Activated CD4-positive, alpha-beta T cell treated with anti-CD3 and anti-CD28 coated beads for 36 hours (primary cell): ENCODE results near the gene TMEM150B. TPM values are rescaled to one million over a fixed set of nuclear protein-coding genes. Genes with fewer than 3 reads are reported as not detected.

Experiments used
- ATAC-seq: fragments of 200-7000 bp; cut with Tn5 transposase; one replicate; pipeline ENCODE4 v1.10.0; 2021; ENCODE audit warnings: mild to moderate bottlenecking, moderate library complexity
- CTCF ChIA-PET: fragments of 350-600 bp; sonication (Branson Sonifier 250); formaldehyde crosslinking; loops from one replicate; lab custom pipeline; 2021; ENCODE audit warnings: antibody characterized with exemption; lab: Charles Lee
- POLR2A ChIA-PET: fragments of 350-600 bp; sonication (Branson Sonifier 250); formaldehyde crosslinking; loops from one replicate; lab custom pipeline; 2021; ENCODE audit warnings: antibody characterized with exemption, inconsistent platforms; lab: Charles Lee
- DNase-seq: peaks from one replicate; pipeline ENCODE4 v3.0.0-alpha.2; 2020
- H3K27ac Mint-ChIP-seq: one replicate; pipeline ENCODE4 v1.8.0; 2021; ENCODE audit warnings: mixed read lengths
- H3K27me3 Mint-ChIP-seq: one replicate; pipeline ENCODE4 v1.8.0; 2021; ENCODE audit warnings: mixed read lengths
- H3K36me3 Mint-ChIP-seq: one replicate; pipeline ENCODE4 v1.8.0; 2021; ENCODE audit warnings: low read depth, mixed read lengths
- H3K4me1 Mint-ChIP-seq: one replicate; pipeline ENCODE4 v1.8.0; 2021; ENCODE audit warnings: mixed read lengths
- H3K4me3 Mint-ChIP-seq: one replicate; pipeline ENCODE4 v1.8.0; 2021; ENCODE audit warnings: mild to moderate bottlenecking, moderate library complexity, mixed read lengths
- H3K9me3 Mint-ChIP-seq: one replicate; pipeline ENCODE4 v1.8.0; 2021; ENCODE audit warnings: low read depth, mixed read lengths
- intact Hi-C, 2 experiments: fragments of 100-400 bp; cut with DNase I in 1 of 2; cut with micrococcal nuclease in 1 of 2; formaldehyde crosslinking; loops; one replicate each; pipeline versions ENCODE4 v1.14.2 to v1.15.1; 2022 to 2024; cut with DNase I, micrococcal nuclease
- total RNA-seq, 2 experiments: library from RNA; stranded (reverse); gene quantifications; one replicate each; pipeline ENCODE4 v1.2.3, GENCODE V29; 2021

The TMEM150B gene
- total RNA-seq, 2 experiments from 2014 or later: not detected

DNA sequence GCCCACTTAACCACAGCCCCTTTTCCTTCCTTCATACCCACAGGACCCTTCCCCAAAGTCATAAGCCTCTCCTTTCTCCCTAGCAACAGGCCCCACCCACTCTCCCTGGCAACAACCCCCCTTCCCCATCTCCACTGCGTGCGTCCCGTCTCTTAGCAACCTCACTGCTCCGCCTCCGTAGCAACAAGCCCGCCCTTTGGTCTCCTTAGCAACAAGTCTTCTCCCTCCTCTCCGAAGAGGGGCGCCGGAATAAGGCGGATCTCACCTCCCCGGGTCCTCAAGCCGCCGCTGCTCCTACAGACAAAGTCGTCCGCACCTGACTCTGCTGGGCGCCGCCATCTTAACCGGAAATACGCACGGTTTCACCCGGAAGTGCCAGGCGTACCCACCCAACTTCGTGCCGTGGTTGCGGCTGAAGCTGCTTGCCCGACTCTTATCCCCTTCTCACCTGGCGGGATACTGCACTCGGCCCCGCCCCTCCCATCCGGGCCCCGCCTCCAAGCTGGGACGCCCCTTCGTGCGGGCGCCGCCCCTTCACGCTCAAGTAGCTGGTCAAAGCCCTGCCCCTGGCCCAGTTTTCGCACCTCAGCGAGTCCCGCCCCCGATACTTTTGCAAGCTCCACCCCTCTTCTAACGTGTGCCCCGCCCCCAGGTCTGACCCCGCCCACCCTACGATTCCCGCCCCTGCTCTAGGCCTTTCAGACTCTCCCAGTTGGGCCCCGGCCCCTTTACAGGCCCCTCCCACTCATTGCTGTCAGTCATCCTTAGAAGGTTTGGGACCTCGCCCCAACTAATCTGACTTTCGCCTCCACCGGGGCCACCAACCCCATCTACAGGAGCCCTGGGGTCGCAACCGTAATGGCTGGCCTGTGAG lies 45.1 kb downstream of the TMEM150B start, which contains the start of gene HSPBP1:
Gene HSPBP1, minus strand, starts transcription at position 341 of the 874 bp plus-strand sequence. CDS start 502 bp downstream, outside the sequence.
- Mint-ChIP-seq H3K36me3 (peaks cover 10% of the 10 kb centered on the region), H3K27ac (peak within 1 kb of the TSS; percentile 98), H3K27me3 (no peaks in the 10 kb centered on the region), H3K4me1 (peaks cover 24% of the 10 kb centered on the region), H3K9me3 (no peaks in the 10 kb centered on the region), H3K4me3 (peak within 1 kb of the TSS; percentile 100)
- DNase-seq: peak; percentile 98
- ChIA-PET POLR2A (interaction anchor here (0.5 to 1.3 kb wide), 6 partner anchors 13 to 128 kb away, joined by 3 to 12 read pairs (median 4); partner anchors contain the start of genes PPP6R1 and UBE2S), CTCF (interaction anchor here (0.5 to 1.5 kb wide), 11 partner anchors 18 to 196 kb away, joined by 3 to 6 read pairs (median 3); partner anchors contain the start of genes PPP6R1, TNNT1 and ZNF628)
- ATAC-seq: peak; percentile 92
- intact Hi-C loops: loop anchor here (1.0 kb wide), 14 partner anchors 21 to 1090 kb away; partner anchors contain the start of genes KMT5C (in 2 of the 2), PPP6R1 (in 2 of the 2), FIZ1 (in 1 of the 2) and ISOC2 (in 1 of the 2)

DNA sequence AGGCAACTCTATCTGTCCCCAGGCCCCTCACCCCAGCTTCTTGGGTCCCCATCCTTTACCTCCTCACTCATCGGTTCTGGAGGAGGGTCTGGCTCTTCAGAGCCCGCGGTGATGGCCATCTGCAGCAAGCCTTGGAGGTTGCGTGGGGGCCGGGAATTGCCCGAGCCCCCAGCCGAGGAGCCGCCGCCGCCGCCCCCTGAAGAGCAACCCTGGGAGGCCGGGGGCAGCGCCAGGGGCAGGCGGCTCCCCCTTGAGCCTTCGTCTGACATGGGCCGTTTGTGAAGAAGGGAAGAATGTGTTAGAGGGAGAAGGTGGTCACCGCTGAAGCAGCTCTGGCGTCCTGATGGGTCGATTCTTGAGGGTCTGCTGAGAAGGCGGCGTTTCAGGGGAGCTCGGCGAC lies 45.8 kb downstream of the TMEM150B start:
- Mint-ChIP-seq H3K4me3 (peak overlapping the region; percentile 100), H3K4me1 (peaks cover 24% of the 10 kb centered on the region), H3K9me3 (no peaks in the 10 kb centered on the region), H3K36me3 (peaks cover 12% of the 10 kb centered on the region), H3K27ac (peak overlapping the region; percentile 98), H3K27me3 (no peaks in the 10 kb centered on the region)
- DNase-seq (no peak), ATAC-seq (no peak)
- intact Hi-C loops: no loop called here
- POLR2A ChIA-PET: no interaction called here
- CTCF ChIA-PET: interaction anchor here (0.5 to 1.5 kb wide), 4 partner anchors 17 to 130 kb away, joined by 3 read pairs; partner anchors contain the start of gene TNNT1

DNA sequence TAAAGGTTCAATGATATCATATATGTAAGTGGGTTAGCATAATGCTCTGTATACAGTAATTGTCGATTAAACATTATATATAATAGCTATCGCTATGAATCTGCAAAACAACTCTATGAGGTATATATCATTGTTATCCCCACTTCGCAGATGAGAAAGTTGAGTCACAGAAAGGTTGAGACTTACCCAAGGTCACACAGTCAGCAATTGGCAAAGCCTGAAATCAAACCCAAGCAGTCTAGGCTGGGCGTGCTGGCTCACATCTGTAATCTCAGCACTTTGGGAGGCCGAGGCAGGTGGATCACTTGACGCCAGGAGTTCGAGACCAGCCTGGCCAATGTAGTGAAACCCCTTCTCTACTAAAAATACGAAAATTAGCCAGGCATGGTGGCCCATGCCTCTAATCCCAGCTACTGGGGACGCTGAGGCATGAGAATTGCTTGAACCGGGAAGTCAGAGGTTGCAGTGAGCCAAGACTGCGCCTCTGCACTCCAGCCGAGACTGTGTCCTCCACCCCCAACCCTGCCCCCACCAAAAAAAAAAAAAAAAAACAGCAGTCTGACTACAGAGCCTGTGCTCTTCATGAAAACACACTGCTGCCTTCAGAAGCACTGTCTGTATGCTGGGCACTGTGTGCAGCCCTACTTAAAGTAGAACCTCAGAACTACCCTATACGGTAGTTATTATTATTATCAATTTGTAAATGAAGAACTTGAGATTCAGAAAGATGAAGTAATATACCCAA lies 46.6 kb downstream of the TMEM150B start:
- no peak for DNase-seq
- ATAC-seq: no peak
- Mint-ChIP-seq H3K27me3 (no peaks in the 10 kb centered on the region), H3K36me3 (peaks cover 12% of the 10 kb centered on the region), H3K9me3 (no peaks in the 10 kb centered on the region), H3K4me1 (peaks cover 22% of the 10 kb centered on the region), H3K4me3 (peak overlapping the region; percentile 100), H3K27ac (no peak overlapping the region)
- intact Hi-C loops: no loop called here
- ChIA-PET POLR2A (no interaction called here), CTCF (interaction anchor here (0.8 kb wide), 1 partner anchor 133 kb away, joined by 3 read pairs; no protein-coding TSS in a partner anchor)

DNA sequence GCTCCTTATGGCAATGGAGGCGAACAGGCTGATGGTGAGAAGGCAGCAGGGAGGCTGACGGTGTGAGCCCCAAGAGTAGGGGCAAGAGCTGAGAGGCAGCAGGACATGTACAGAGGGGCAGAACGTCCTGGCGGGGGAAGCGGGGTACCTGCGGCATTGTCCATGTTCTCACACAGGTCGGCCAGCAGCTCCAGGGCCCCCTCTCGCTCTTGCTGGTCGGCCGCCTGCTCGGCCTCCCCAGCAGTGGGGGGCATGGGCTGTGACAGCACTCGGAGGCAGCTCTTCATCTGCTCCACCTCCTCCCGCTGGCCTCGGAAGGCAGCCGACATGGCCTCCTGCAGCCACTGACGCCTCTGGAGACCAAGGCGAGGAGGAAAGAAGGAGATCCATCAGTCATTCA lies 47.6 kb downstream of the TMEM150B start:
- no peak for DNase-seq
- ATAC-seq: no peak
- Mint-ChIP-seq H3K27me3 (no peaks in the 10 kb centered on the region), H3K4me1 (peaks cover 19% of the 10 kb centered on the region), H3K4me3 (no peak overlapping the region), H3K9me3 (no peaks in the 10 kb centered on the region), H3K36me3 (peaks cover 14% of the 10 kb centered on the region), H3K27ac (no peak overlapping the region)
- ChIA-PET POLR2A (interaction anchor here (0.7 to 0.9 kb wide), 2 partner anchors 8 to 18 kb away, joined by 3 read pairs; no protein-coding TSS in a partner anchor), CTCF (no interaction called here)
- intact Hi-C loops: no loop called here

DNA sequence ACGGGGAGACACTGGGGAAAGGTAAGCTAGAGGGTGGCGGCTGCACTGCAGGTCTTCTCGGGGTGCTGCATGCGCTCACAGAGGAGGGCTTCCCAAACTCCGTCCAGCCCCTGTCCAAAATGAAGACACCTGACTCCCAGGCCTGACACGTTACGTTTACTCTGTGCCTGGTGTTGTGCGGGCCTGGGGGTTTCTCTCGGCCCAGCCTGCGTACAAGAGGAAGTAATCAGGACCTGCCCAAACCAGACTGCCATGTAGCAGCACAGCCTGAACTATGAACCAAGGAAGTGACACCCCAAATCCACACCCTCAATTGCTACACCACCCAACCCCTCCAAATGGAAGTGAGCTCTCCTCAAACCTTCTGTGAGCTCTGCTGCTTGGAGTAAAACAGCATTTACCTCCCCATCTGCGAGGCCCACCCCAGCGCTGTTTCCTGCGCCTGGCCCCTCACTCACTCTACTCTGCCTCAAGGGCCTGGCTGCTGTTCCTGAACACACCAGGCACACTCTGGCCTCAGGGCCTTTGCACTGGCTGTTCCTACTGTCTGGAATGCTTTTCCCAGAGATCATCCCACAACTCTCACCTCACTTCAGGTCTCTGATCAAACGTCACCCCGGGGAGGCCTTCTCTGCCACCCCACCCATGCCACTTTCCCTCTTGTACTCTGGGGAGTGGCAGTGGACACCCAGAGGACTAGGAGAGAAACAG lies 48.3 kb downstream of the TMEM150B start:
- H3K9me3 Mint-ChIP-seq: no peaks in the 10 kb centered on the region
- intact Hi-C loops: no loop called here
- ATAC-seq: no peak
- H3K36me3 Mint-ChIP-seq: peaks cover 19% of the 10 kb centered on the region
- H3K27ac Mint-ChIP-seq: no peak overlapping the region
- POLR2A ChIA-PET: no interaction called here
- CTCF ChIA-PET: interaction anchor here (0.7 kb wide), 1 partner anchor 106 kb away, joined by 4 read pairs; no protein-coding TSS in a partner anchor
- H3K4me1 Mint-ChIP-seq: peaks cover 19% of the 10 kb centered on the region
- no peak for DNase-seq
- no peak overlapping the region for H3K4me3 Mint-ChIP-seq
- no peaks in the 10 kb centered on the region for H3K27me3 Mint-ChIP-seq

DNA sequence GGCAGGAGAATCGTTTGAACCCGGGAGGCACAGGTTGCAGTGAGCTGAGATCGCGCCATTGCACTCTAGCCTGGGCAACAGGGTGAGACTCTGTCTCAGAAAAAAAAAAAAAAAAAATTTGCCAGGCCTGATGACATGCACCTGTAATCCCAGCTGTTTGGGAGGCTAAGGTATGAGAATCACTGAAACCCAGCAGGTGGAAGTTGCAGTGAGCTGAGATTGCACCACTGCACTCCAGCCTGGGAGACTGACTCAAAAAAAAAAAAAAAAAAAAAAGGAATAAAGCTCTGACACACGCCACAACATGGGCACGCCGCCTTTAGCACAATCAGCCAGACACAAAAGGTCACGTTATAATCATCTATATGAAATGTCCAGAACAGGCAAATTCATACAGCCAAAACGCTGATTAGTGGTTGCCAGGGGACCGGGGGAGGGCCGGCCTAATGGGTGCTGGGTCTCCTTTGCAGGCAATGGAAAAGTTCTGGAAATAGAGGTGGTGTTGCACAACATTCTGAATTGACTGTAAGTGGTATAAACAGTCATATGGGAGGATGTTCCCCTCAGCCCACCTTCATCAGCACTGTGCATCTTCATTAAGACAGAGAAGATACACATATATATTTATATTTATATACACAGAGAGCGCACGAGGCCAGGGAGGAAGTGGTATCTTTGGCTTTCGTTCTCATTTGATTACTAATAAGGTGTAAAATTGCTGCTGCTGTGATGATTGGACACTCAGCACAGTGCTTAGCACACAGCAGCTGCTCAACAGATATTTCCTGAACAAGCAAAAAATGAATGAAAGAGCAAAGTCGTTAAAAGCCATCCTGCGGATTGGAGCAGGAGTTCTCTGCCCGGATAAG lies 49.1 kb downstream of the TMEM150B start:
- H3K27ac Mint-ChIP-seq: no peak overlapping the region
- DNase-seq (no peak), ATAC-seq (no peak)
- peaks cover 19% of the 10 kb centered on the region for H3K4me1 Mint-ChIP-seq
- H3K9me3 Mint-ChIP-seq: no peaks in the 10 kb centered on the region
- ChIA-PET CTCF (interaction anchor here (0.6 to 0.7 kb wide), 2 partner anchors 16 to 107 kb away, joined by 3 to 4 read pairs; no protein-coding TSS in a partner anchor), POLR2A (interaction anchor here (1.2 kb wide), 1 partner anchor 17 kb away, joined by 4 read pairs; the partner anchor contains the start of gene PPP6R1)
- no peak overlapping the region for H3K4me3 Mint-ChIP-seq
- no peaks in the 10 kb centered on the region for H3K27me3 Mint-ChIP-seq
- H3K36me3 Mint-ChIP-seq: peaks cover 19% of the 10 kb centered on the region
- intact Hi-C loops: no loop called here

DNA sequence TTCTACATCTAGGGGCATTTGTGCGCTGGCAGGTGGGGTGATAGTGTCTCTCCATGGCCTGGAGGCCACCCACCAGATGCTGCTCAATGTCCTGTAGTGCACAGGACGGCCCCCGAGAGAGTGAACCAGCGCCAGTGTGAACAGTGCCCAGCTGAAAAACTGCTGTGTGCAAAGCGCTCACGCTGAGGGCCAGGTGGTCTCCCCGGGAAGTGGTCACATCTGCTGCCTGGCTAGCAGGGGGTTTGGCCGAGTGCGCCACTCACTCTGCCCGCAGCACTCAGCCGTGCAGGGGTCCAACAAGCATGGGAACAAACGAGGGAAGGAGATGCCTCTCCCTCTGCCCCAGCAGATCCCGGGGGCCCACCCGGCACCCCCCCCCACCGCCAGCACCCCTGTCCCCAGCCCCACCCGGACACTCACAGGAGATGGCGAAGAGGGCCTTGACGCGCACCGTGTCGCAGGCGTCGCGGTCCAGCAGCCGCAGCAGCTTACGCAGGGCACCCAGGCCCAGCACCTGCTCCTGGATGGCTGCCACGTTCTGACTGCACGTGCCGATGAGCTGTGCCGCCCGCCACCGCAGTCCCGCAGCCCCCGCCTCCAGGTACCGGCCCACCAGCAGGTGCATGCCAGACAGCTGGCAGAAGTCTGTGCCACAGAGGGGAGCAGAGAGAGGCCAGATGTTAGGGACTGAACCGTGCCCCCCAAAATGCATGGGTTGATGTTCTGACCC lies 51.0 kb downstream of the TMEM150B start:
- H3K4me1 Mint-ChIP-seq: peaks cover 6% of the 10 kb centered on the region
- no peaks in the 10 kb centered on the region for H3K27me3 Mint-ChIP-seq
- no peak overlapping the region for H3K4me3 Mint-ChIP-seq
- H3K36me3 Mint-ChIP-seq: peaks cover 22% of the 10 kb centered on the region
- ATAC-seq (no peak), DNase-seq (no peak)
- ChIA-PET POLR2A (no interaction called here), CTCF (no interaction called here)
- H3K27ac Mint-ChIP-seq: no peak overlapping the region
- no peaks in the 10 kb centered on the region for H3K9me3 Mint-ChIP-seq
- intact Hi-C loops: no loop called here

DNA sequence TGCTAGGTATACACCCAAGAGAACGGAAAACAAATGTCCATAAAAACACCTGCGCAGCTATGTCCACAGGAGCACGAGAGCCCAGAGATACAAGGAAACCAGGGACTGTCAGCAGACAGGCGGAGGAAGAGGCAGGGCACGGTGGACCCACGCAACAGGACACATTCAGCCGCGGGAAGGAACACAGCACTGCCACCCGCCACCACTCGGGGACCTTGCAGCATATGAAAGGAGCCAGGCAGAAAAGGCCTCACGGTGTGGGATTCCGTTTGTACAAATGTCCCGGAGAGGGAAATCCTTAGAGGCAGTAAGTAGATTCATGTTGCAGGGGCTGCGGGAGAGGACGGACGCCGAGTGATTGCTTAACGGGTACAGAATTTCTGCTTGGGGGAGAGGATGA lies 53.0 kb downstream of the TMEM150B start:
- intact Hi-C loops: no loop called here
- Mint-ChIP-seq H3K4me3 (no peak overlapping the region), H3K4me1 (peaks cover 2% of the 10 kb centered on the region), H3K27me3 (no peaks in the 10 kb centered on the region), H3K27ac (no peak overlapping the region), H3K9me3 (no peaks in the 10 kb centered on the region), H3K36me3 (peaks cover 21% of the 10 kb centered on the region)
- ChIA-PET POLR2A (no interaction called here), CTCF (no interaction called here)
- no peak for ATAC-seq
- DNase-seq: no peak

DNA sequence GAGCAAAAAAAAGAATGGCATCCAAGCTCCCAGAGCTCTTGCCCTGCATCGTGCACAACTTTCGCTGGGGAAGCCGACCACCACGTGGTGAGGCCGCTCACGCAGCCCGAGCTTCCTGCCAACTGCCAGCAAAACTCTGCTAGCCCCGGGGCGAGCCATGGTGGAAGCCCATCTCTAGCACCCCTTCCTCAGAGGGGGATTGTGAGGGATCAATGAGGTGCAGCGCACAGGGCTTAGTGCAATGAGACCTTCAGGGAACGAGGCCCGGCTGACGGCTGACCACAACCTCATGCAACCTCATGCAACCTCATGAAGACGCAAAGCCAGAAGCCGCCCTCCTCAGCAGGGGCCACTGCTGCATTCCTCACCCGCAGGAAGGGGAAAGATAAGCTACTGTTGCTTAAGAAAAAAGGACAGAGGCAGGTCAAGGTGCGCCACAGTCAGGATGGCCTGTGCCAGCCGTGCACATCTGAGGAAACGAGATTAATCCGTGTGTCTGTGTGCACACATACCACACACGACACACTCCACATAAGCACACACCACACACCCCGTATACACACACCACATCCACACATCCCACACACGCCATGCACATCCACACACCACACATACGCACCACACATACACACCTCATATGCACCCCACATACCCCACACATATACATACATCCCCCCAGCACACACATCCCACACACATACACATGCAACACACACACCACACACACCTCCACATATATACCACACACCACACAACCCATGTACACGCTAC lies 54.8 kb downstream of the TMEM150B start:
- H3K9me3 Mint-ChIP-seq: peaks cover 7% of the 10 kb centered on the region
- peaks cover 26% of the 10 kb centered on the region for H3K36me3 Mint-ChIP-seq
- DNase-seq: no peak
- ChIA-PET CTCF (interaction anchor here (1.1 kb wide), 1 partner anchor 11 kb away, joined by 5 read pairs; no protein-coding TSS in a partner anchor), POLR2A (interaction anchor here (0.5 to 1.0 kb wide), 2 partner anchors 7 to 91 kb away, joined by 3 read pairs; no protein-coding TSS in a partner anchor)
- no peaks in the 10 kb centered on the region for H3K27me3 Mint-ChIP-seq
- no peak for ATAC-seq
- H3K27ac Mint-ChIP-seq: no peak overlapping the region
- intact Hi-C loops: no loop called here
- H3K4me3 Mint-ChIP-seq: no peak overlapping the region
- H3K4me1 Mint-ChIP-seq: no peaks in the 10 kb centered on the region
